ENCODE data around the gene MAP3K5.

GRCh38 chr6:136511926-136512325 lies 280.4 kb downstream of the MAP3K5 start:
- no peak for TF ChIP-seq CTCF (IDR thresholded peaks at IDR 0.05; ENCODE audit: insufficient read depth, low read depth, low read length)
- no peak for TF ChIP-seq EZH2 (IDR thresholded peaks at IDR 0.05; ENCODE audit: insufficient read depth, low read length)
